GM12878 (cell line): Measurements from ENCODE around the gene RSPH1. TPM values are rescaled to one million over a fixed set of nuclear protein-coding genes. Genes with fewer than 3 reads are reported as not detected.

Experiments
- ATAC-seq: fragments of 200-7000 bp; cut with Tn5 transposase; 3 replicates; pipeline ENCODE4 v1.9.1; 2020; ENCODE audit warnings: mild to moderate bottlenecking, moderate library complexity
- BruUV-seq: library from RNA; stranded (reverse); fragments of 400-500 nt; replicated peaks from 2 replicates; lab custom pipeline; 2021; lab: Mats Ljungman, UMichigan
- CTCF ChIA-PET: fragments of 300-600 bp; sonication (Branson Sonifier 250); formaldehyde crosslinking; extraction: SDS; loops from one replicate; lab custom pipeline; 2021; ENCODE audit warnings: inconsistent platforms; lab: Yijun Ruan, JAX
- POLR2A ChIA-PET: fragments of 350-600 bp; formaldehyde crosslinking; extraction: SDS; loops from one replicate; lab custom pipeline; 2021; ENCODE audit warnings: inconsistent platforms; lab: Charles Lee
- RAD21 ChIA-PET: fragments of 300-600 bp; sonication (Branson Sonifier 250); formaldehyde crosslinking; loops from one replicate; lab custom pipeline; 2023; ENCODE audit warnings: antibody characterized with exemption; ENCODE audit not compliant: unreplicated experiment; lab: Charles Lee
- SMC1A ChIA-PET: fragments of 300-600 bp; sonication (Branson Sonifier 250); formaldehyde crosslinking; loops from one replicate; lab custom pipeline; 2023; ENCODE audit not compliant: unreplicated experiment, uncharacterized antibody; lab: Charles Lee
- DNase-seq: peaks from one replicate; pipeline ENCODE4 v3.0.0-alpha.2; 2011; ENCODE audit warnings: low read depth, low spot score
- FAIRE-seq: peaks from 3 replicates; lab custom pipeline; 2011; peaks lifted over from hg19 to GRCh38; lab: Jason Lieb, UNC
- H2AFZ ChIP-seq: 2 replicates; pipeline ENCODE4 v1.6.0; 2011; ENCODE audit warnings: low read depth, low read length, control low read depth; ENCODE audit not compliant: control insufficient read depth
- H3K27ac ChIP-seq: 2 replicates; pipeline ENCODE4 v1.5.1; 2011; ENCODE audit warnings: control low read depth; ENCODE audit not compliant: control insufficient read depth, insufficient read depth
- H3K27me3 ChIP-seq, 2 experiments: replicated peaks in 1 of 2; 2 replicates each; pipeline versions ENCODE4 v1.6.0 to v1.6.1; 2011; ENCODE audit warnings: low read length in 1 of 2; ENCODE audit not compliant: control insufficient read depth in 2 of 2, insufficient read depth in 2 of 2
- H3K36me3 ChIP-seq, 2 experiments: 2 replicates each; pipeline ENCODE4 v1.5.1; 2011; ENCODE audit warnings: low read length in 1 of 2; ENCODE audit not compliant: control insufficient read depth in 2 of 2, insufficient read depth in 2 of 2
- H3K4me1 ChIP-seq: 2 replicates; pipeline ENCODE4 v1.6.1; 2011; ENCODE audit warnings: mild to moderate bottlenecking, low read length, moderate library complexity, mixed read lengths; ENCODE audit not compliant: control insufficient read depth, insufficient read depth
- H3K4me2 ChIP-seq: 2 replicates; pipeline ENCODE4 v1.6.0; 2011; ENCODE audit warnings: control low read depth; ENCODE audit not compliant: control insufficient read depth, insufficient read depth
- H3K4me3 ChIP-seq: fragments of 200-600 bp; sonication (generic); 2 replicates; pipeline ENCODE4 v1.5.1; 2016
- H3K79me2 ChIP-seq: 2 replicates; pipeline ENCODE4 v1.6.0; 2011; ENCODE audit warnings: low read length; ENCODE audit not compliant: control insufficient read depth, insufficient read depth
- H3K9ac ChIP-seq: 2 replicates; pipeline ENCODE4 v1.8.0; 2011; ENCODE audit warnings: low read length, control low read depth, mixed read lengths; ENCODE audit not compliant: control insufficient read depth, insufficient read depth
- H3K9me3 ChIP-seq: replicated peaks from 3 replicates; pipeline ENCODE4 v1.5.1; 2011; ENCODE audit warnings: mild to moderate bottlenecking, low read length; ENCODE audit not compliant: control insufficient read depth, insufficient read depth
- H4K20me1 ChIP-seq: 2 replicates; pipeline ENCODE4 v1.6.0; 2011; ENCODE audit not compliant: control insufficient read depth, insufficient read depth
- CHD2 ChIP-seq: IDR thresholded peaks from 2 replicates; pipeline ENCODE4 v1.6.1; 2011; ENCODE audit warnings: low read depth, low read length, improper control_type of control experiment, borderline replicate concordance
- FOXM1 ChIP-seq: IDR thresholded peaks from 2 replicates; pipeline ENCODE4 v1.6.1; 2012; ENCODE audit warnings: low read depth, mild to moderate bottlenecking, inconsistent platforms, low read length, moderate library complexity
- MTA3 ChIP-seq: IDR thresholded peaks from 2 replicates; pipeline ENCODE4 v1.6.1; 2012; ENCODE audit warnings: low read length, inconsistent platforms, borderline replicate concordance
- NBN ChIP-seq: fragments of 450-650 bp; IDR thresholded peaks from 2 replicates; pipeline ENCODE4 v1.6.1; 2016
- NFYB ChIP-seq: IDR thresholded peaks from 2 replicates; pipeline ENCODE4 v1.6.1; 2011; ENCODE audit warnings: low read depth, mild to moderate bottlenecking, low read length, improper control_type of control experiment, moderate library complexity; ENCODE audit not compliant: insufficient read depth
- PAX8 ChIP-seq: fragments of 450-650 bp; IDR thresholded peaks from 2 replicates; pipeline ENCODE4 v1.6.1; 2017; ENCODE audit warnings: mild to moderate bottlenecking, moderate library complexity
- SMAD5 ChIP-seq: IDR thresholded peaks from 2 replicates; pipeline ENCODE4 v1.6.1; 2016; ENCODE audit warnings: antibody characterized with exemption, low read depth
- SMARCA5 ChIP-seq: fragments of 450-650 bp; IDR thresholded peaks from 2 replicates; pipeline ENCODE4 v1.6.1; 2017; ENCODE audit warnings: mild to moderate bottlenecking
- WGBS: methylation state at CpG from one replicate; pipeline ENCODE4 v1.1.6; 2016; ENCODE audit warnings: low lambda C conversion rate; ENCODE audit not compliant: insufficient replicate concordance, insufficient coverage; ENCODE audit errors: missing lambda C conversion rate; 5-methylcytosine and 5-hydroxymethylcytosine counted together
- in situ Hi-C: fragments of 300-500 bp; cut with MboI; formaldehyde crosslinking; loops from 9 replicates; pipeline ENCODE4 v1.14.3; 2018; ENCODE audit warnings: mixed read lengths
- intact Hi-C: fragments of 100-400 bp; cut with micrococcal nuclease; formaldehyde crosslinking; loops from one replicate; pipeline ENCODE4 v1.14.2; 2022; ENCODE audit not compliant: unreplicated experiment
- polyA plus RNA-seq, 11 experiments: library from polyadenylated mRNA; depleted of rRNA in 4 of 11; unstranded in 6 of 11; stranded (reverse) in 5 of 11; fragments of >200 nt; fragmentation: Nextera tagmentation in 4 of 11; fragmentation: Illumina TruSeq in 1 of 11; extraction: Ambion mirVana in 4 of 11; extraction: Trizol in 1 of 11; gene quantifications; 1 replicate in 1 of 11; 2 replicates in 10 of 11; pipeline versions ENCODE4 v1.2.1 to v1.2.3, GENCODE V29; 2011 to 2016; ENCODE audit warnings: inconsistent platforms in 2 of 11, missing spikeins in 2 of 11, low read depth in 1 of 11
- total RNA-seq, 4 experiments: library from RNA; depleted of rRNA in 3 of 4; stranded (reverse); fragments of >200 nt in 3 of 4; fragmentation: Illumina TruSeq in 1 of 4; extraction: Trizol in 1 of 4; gene quantifications; 2 replicates each; pipeline versions ENCODE4 v1.2.1 to v1.2.3, GENCODE V29; 2013 to 2021
- TF ChIP-seq, protein P1 (sequence below): IDR thresholded peaks from 2 replicates; pipeline ENCODE4 v1.6.1; 2012; ENCODE audit warnings: mild to moderate bottlenecking, low read depth, low read length
- TF ChIP-seq, protein P2 (sequence below): IDR thresholded peaks from 2 replicates; pipeline ENCODE4 v1.6.1; 2011; ENCODE audit warnings: mild to moderate bottlenecking, low read depth, low read length, moderate library complexity; ENCODE audit not compliant: insufficient replicate concordance
- TF ChIP-seq, protein P3 (sequence below): IDR thresholded peaks from 2 replicates; pipeline ENCODE4 v1.6.1; 2012; ENCODE audit warnings: low read depth, low read length, improper control_type of control experiment

The RSPH1 gene
- total and polyA plus RNA-seq, 10 of the 15 experiments (the other 5 are each of a cell fraction or from before 2014, with no cell fraction given): 0.11 to 1.4 (median 0.38) TPM

DNA sequence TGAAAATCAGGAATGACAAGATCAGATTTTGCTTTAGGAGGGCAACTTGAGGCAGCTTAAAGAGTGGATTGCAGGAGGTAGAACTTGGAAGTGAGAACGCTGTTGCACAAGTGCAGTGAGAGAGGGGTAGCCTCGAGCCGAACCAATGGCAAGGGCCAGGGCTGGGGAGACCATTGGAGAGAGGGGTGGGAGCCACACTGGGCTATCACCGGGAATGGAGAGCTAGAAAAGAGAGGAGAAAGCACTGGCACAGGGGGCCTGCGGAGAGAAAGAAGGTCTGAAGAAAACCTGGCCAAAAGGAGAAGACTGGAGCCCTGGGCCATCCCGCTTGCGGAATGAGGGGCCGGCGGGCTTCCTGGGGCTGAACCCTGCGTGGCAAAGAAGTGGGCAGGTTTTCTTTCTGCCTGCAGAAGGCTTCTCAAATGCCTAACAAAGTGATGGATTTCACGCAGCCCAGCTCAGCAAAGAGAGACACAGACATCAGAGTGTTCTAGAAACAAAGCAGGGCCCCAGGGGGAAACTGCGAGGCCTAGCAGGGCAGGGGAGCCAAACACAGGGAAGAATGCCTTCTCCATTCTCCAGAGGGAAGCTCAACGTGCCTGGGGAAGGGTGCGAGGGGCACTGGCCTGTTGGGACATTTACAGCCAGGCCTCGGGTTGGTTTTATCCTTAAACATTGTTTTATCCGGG is 16.5 kb upstream of the RSPH1 start (continued):
- TF ChIP-seq, protein P1, sequence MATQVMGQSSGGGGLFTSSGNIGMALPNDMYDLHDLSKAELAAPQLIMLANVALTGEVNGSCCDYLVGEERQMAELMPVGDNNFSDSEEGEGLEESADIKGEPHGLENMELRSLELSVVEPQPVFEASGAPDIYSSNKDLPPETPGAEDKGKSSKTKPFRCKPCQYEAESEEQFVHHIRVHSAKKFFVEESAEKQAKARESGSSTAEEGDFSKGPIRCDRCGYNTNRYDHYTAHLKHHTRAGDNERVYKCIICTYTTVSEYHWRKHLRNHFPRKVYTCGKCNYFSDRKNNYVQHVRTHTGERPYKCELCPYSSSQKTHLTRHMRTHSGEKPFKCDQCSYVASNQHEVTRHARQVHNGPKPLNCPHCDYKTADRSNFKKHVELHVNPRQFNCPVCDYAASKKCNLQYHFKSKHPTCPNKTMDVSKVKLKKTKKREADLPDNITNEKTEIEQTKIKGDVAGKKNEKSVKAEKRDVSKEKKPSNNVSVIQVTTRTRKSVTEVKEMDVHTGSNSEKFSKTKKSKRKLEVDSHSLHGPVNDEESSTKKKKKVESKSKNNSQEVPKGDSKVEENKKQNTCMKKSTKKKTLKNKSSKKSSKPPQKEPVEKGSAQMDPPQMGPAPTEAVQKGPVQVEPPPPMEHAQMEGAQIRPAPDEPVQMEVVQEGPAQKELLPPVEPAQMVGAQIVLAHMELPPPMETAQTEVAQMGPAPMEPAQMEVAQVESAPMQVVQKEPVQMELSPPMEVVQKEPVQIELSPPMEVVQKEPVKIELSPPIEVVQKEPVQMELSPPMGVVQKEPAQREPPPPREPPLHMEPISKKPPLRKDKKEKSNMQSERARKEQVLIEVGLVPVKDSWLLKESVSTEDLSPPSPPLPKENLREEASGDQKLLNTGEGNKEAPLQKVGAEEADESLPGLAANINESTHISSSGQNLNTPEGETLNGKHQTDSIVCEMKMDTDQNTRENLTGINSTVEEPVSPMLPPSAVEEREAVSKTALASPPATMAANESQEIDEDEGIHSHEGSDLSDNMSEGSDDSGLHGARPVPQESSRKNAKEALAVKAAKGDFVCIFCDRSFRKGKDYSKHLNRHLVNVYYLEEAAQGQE: no peak
- no peak for TF ChIP-seq SMAD5
- TF ChIP-seq CHD2: no peak
- TF ChIP-seq MTA3: no peak

DNA sequence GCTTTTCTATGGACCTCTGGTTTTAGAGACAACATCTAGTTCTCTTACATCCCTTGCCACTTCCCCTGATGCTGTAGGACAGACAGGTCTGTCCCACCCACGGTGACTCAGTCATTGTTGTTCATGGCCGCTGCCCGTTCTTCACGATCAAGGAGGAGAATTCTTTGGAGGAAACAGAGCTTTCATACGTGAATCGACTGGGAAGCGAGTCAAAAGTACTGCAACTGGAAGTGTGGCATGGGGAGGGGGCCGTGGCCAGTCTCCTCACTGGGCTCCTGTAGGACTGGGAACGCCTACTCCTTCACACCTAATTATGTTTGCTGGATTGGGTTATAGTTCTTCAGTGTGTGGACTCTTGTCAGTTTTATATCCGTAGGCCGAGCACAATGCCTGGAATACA is 13.2 kb upstream of the RSPH1 start:
- H3K79me2 ChIP-seq: peaks cover 1% of the 10 kb centered on the region; the same call in 1 of the 2 replicates
- H2AFZ ChIP-seq: no peak overlapping the region
- no TSS peak for BruUV-seq
- DNase-seq (no peak), ATAC-seq (no peak), FAIRE-seq (no peak)
- H3K4me1 ChIP-seq: peaks cover 21% of the 10 kb centered on the region
- intact Hi-C loops (no loop called here), in situ Hi-C loops (no loop called here)
- ChIA-PET SMC1A (interaction anchor here (0.8 to 3.1 kb wide), 4 partner anchors 18 to 84 kb away, joined by 3 to 11 read pairs (median 6); no protein-coding TSS in a partner anchor), CTCF (interaction anchor here (1.4 kb wide), 1 partner anchor 9 kb away, joined by 4 read pairs; no protein-coding TSS in a partner anchor), RAD21 (no interaction called here), POLR2A (interaction anchor here (1.1 kb wide), 1 partner anchor 48 kb away, joined by 4 read pairs; no protein-coding TSS in a partner anchor)
- H3K9ac ChIP-seq: no peak overlapping the region
- H4K20me1 ChIP-seq: no peaks in the 10 kb centered on the region
- H3K4me2 ChIP-seq: no peak overlapping the region
- no peaks in the 10 kb centered on the region for H3K27me3 ChIP-seq
- no peak overlapping the region for H3K27ac ChIP-seq
- WGBS: 85% methylated on average over 11 of the region's 11 CpGs
- no peak overlapping the region for H3K4me3 ChIP-seq
- H3K9me3 ChIP-seq: no peaks in the 10 kb centered on the region
- TF ChIP-seq FOXM1 (no peak), SMARCA5 (no peak), PAX8 (no peak), NBN (no peak), NFYB (no peak)
- TF ChIP-seq, protein P2, sequence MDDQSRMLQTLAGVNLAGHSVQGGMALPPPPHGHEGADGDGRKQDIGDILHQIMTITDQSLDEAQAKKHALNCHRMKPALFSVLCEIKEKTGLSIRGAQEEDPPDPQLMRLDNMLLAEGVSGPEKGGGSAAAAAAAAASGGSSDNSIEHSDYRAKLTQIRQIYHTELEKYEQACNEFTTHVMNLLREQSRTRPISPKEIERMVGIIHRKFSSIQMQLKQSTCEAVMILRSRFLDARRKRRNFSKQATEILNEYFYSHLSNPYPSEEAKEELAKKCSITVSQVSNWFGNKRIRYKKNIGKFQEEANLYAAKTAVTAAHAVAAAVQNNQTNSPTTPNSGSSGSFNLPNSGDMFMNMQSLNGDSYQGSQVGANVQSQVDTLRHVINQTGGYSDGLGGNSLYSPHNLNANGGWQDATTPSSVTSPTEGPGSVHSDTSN: no peak
- TF ChIP-seq, protein P3, sequence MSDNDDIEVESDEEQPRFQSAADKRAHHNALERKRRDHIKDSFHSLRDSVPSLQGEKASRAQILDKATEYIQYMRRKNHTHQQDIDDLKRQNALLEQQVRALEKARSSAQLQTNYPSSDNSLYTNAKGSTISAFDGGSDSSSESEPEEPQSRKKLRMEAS: no peak
- no peaks in the 10 kb centered on the region for H3K36me3 ChIP-seq
